CD4-positive, alpha-beta T cell (primary cell): ENCODE results near the gene ARF6. TPM values are rescaled to one million over a fixed set of nuclear protein-coding genes. Genes with fewer than 3 reads are reported as not detected.

ENCODE experiments used
- ATAC-seq: fragments of 200-7000 bp; cut with Tn5 transposase; one replicate; pipeline ENCODE4 v1.10.0; 2022; ENCODE audit warnings: mild to moderate bottlenecking; ENCODE audit not compliant: poor library complexity
- CTCF ChIA-PET: fragments of 350-600 bp; sonication (Branson Sonifier 250); formaldehyde crosslinking; loops from one replicate; lab custom pipeline; 2021; ENCODE audit warnings: antibody characterized with exemption, inconsistent platforms; lab: Charles Lee
- POLR2A ChIA-PET: fragments of 350-600 bp; sonication (Branson Sonifier 250); formaldehyde crosslinking; loops from one replicate; lab custom pipeline; 2021; ENCODE audit warnings: antibody characterized with exemption, inconsistent platforms; lab: Charles Lee
- DNase-seq, 14 experiments: peaks; one replicate each; pipeline ENCODE4 v3.0.0-alpha.2; 2013 to 2020; ENCODE audit warnings: mixed read lengths in 2 of 14
- H3K27ac ChIP-seq, 2 donors: one replicate each; pipeline versions ENCODE4 v1.5.1 to v1.7.0; 2013; ENCODE audit warnings: low read length in 2 of 2, low read depth in 1 of 2, mild to moderate bottlenecking in 1 of 2
- H3K27me3 ChIP-seq, 2 experiments: 1 replicate in 1 of 2; 2 replicates in 1 of 2; pipeline versions ENCODE4 v1.6.1 to v1.7.0; 2013; ENCODE audit warnings: low read length in 2 of 2, control low read depth in 1 of 2, mild to moderate bottlenecking in 1 of 2, moderate library complexity in 1 of 2; ENCODE audit not compliant: insufficient read depth in 2 of 2, control insufficient read depth in 1 of 2
- H3K36me3 ChIP-seq: one replicate; pipeline ENCODE4 v1.6.1; 2013; ENCODE audit warnings: low read length, control low read depth; ENCODE audit not compliant: insufficient read depth
- H3K4me1 ChIP-seq: one replicate; pipeline ENCODE4 v1.6.1; 2013; ENCODE audit warnings: low read length, control low read depth; ENCODE audit not compliant: insufficient read depth
- H3K4me3 ChIP-seq: one replicate; pipeline ENCODE4 v1.5.1; 2013; ENCODE audit warnings: mild to moderate bottlenecking, low read length, moderate library complexity
- H3K9me3 ChIP-seq, 2 experiments: 1 replicate in 1 of 2; 2 replicates in 1 of 2; pipeline versions ENCODE4 v1.6.1 to v1.7.0; 2013; ENCODE audit warnings: low read length in 2 of 2, mild to moderate bottlenecking in 2 of 2, control low read depth in 1 of 2, moderate library complexity in 1 of 2; ENCODE audit not compliant: control insufficient read depth in 1 of 2, insufficient read depth in 1 of 2
- H3K27ac Mint-ChIP-seq: one replicate; pipeline ENCODE4 v1.8.0; 2020; ENCODE audit warnings: mixed read lengths
- H3K27me3 Mint-ChIP-seq: one replicate; pipeline ENCODE4 v1.8.0; 2021; ENCODE audit warnings: mixed read lengths
- H3K36me3 Mint-ChIP-seq: one replicate; pipeline ENCODE4 v1.8.0; 2021; ENCODE audit warnings: low read depth, mixed read lengths
- H3K4me1 Mint-ChIP-seq: one replicate; pipeline ENCODE4 v1.8.0; 2021; ENCODE audit warnings: low read depth, mixed read lengths
- H3K4me3 Mint-ChIP-seq: one replicate; pipeline ENCODE4 v1.8.0; 2020; ENCODE audit warnings: mild to moderate bottlenecking, mixed read lengths
- H3K9me3 Mint-ChIP-seq: one replicate; pipeline ENCODE4 v1.8.0; 2020; ENCODE audit warnings: mixed read lengths
- intact Hi-C, 2 experiments: fragments of 100-400 bp; cut with DNase I in 1 of 2; cut with micrococcal nuclease in 1 of 2; formaldehyde crosslinking; loops; one replicate each; pipeline versions ENCODE4 v1.15.1 to v1.9.0; 2023 to 2025; cut with DNase I, micrococcal nuclease
- total RNA-seq, 174 experiments: library from RNA in 2 of 174; stranded (reverse) in 2 of 174; gene quantifications; one replicate each; pipeline ENCODE4 v1.2.3 and lab custom pipeline; 2021 to 2026
- TF ChIP-seq, protein P1 (sequence below): fragments of 200-600 bp; IDR thresholded peaks from one replicate; pipeline ENCODE4 v1.8.0; 2022; ENCODE audit warnings: antibody characterized with exemption, mild to moderate bottlenecking

The ARF6 gene
- total RNA-seq, 2 experiments from 2014 or later = 67.2 to 69.7 TPM

DNA sequence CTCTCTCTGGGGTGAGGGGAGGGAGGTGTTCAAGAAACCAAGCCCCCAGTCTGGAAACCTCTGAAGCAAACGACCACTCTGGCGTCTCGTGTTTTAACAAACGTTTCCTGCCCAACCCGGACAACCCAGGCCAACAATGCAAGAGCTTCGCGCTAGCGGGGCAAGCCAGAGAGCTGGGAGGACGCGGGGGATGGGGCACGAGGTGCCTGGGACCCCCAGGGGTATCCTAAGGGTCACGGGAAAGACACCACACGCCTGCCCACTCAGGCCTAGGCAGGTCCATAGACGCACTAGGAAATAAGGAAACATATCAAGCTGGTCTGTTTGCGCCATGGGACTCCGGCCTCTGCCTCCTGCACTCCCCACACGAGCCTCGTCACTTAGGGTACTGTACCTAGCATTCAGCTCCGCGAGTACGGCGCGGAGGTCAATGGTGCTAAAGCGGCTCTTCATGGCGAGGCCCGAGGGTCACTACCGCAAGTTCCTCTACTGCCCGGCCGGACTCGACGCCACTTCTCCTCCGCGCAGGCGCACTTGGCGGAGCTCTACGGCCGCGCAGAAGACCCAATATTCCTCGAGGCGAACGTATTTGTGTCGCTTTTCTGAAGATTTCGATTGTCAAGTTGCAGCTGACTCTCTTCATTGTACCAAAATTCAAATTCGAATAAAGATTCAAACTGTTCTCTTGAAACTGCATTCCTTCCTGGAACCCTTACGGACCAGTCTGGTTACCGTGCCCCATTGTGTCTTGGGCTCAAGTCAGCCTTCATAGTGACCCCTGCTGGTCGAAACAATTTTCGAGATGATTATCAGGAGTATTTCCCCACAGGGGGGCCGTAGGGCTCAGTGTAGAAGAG, 40.4 kb upstream of the ARF6 start, which contains the start of gene NEMF:
Gene NEMF, minus strand, starts transcription at position 488 of the 857 bp plus-strand sequence. Its CDS starts 35 bp downstream, at position 453.
- DNase-seq (peak; percentile 67 to 91 (median 72)), ATAC-seq (peak; percentile 75)
- H3K27ac ChIP-seq = peak within 1 kb of the TSS; percentile 64 to 80
- TF ChIP-seq, protein P1, sequence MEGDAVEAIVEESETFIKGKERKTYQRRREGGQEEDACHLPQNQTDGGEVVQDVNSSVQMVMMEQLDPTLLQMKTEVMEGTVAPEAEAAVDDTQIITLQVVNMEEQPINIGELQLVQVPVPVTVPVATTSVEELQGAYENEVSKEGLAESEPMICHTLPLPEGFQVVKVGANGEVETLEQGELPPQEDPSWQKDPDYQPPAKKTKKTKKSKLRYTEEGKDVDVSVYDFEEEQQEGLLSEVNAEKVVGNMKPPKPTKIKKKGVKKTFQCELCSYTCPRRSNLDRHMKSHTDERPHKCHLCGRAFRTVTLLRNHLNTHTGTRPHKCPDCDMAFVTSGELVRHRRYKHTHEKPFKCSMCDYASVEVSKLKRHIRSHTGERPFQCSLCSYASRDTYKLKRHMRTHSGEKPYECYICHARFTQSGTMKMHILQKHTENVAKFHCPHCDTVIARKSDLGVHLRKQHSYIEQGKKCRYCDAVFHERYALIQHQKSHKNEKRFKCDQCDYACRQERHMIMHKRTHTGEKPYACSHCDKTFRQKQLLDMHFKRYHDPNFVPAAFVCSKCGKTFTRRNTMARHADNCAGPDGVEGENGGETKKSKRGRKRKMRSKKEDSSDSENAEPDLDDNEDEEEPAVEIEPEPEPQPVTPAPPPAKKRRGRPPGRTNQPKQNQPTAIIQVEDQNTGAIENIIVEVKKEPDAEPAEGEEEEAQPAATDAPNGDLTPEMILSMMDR = peak; percentile 89
- no peaks in the 10 kb centered on the region for H3K9me3 ChIP-seq
- H3K27me3 ChIP-seq = no peaks in the 10 kb centered on the region
- no peaks in the 10 kb centered on the region for H3K27me3 Mint-ChIP-seq
- peaks cover 17% of the 10 kb centered on the region for H3K4me1 ChIP-seq
- intact Hi-C loops = loop anchor here (1.0 to 5.0 kb wide), 5 partner anchors 10 to 680 kb away; partner anchors contain the start of genes KLHDC2 (in 1 of the 2) and MAP4K5 (in 1 of the 2)
- peak within 1 kb of the TSS; percentile 97 for H3K4me3 ChIP-seq
- ChIA-PET POLR2A (interaction anchor here (0.7 to 4.3 kb wide), 39 partner anchors 10 to 978 kb away, joined by 3 to 220 read pairs (median 5); partner anchors contain the start of genes ARF6, DMAC2L, DNAAF2 and KLHDC1), CTCF (interaction anchor here (0.6 to 7.2 kb wide), 24 partner anchors 10 to 373 kb away, joined by 3 to 121 read pairs (median 4); partner anchors contain the start of genes DNAAF2 and VCPKMT)
- H3K4me3 Mint-ChIP-seq = peak within 1 kb of the TSS; percentile 99
- peaks cover 46% of the 10 kb centered on the region for H3K4me1 Mint-ChIP-seq
- peaks cover 28% of the 10 kb centered on the region for H3K36me3 ChIP-seq
- H3K9me3 Mint-ChIP-seq = no peaks in the 10 kb centered on the region
- peak within 1 kb of the TSS; percentile 91 for H3K27ac Mint-ChIP-seq
- H3K36me3 Mint-ChIP-seq = peaks cover 40% of the 10 kb centered on the region

DNA sequence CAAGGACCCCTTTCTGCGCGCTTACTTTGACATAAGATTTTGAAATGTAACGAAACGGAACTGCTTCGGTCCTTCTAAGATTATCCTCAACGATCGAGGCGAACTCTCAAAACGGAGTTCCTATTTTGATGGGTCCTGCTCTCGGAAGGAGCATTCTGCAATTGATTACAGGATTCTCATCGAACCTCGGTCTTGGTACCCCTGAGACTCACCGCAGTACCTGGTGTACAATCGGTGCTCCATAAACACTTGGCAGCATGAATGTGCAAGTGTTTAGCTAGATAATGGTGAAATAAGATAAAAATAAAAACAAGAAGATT, 39.8 kb upstream of the ARF6 start:
- Mint-ChIP-seq H3K9me3 (no peaks in the 10 kb centered on the region), H3K27ac (peak overlapping the region; percentile 91), H3K4me1 (peaks cover 46% of the 10 kb centered on the region), H3K36me3 (peaks cover 38% of the 10 kb centered on the region), H3K4me3 (peak overlapping the region; percentile 99), H3K27me3 (no peaks in the 10 kb centered on the region)
- TF ChIP-seq, protein P1 = no peak
- DNase-seq (no peak), ATAC-seq (peak; percentile 11)
- H3K27ac ChIP-seq = peak overlapping the region; percentile 64 to 80
- intact Hi-C loops = loop anchor here (1.0 to 5.0 kb wide), 5 partner anchors 9 to 679 kb away; partner anchors contain the start of genes KLHDC2 (in 1 of the 2) and MAP4K5 (in 1 of the 2)
- CTCF ChIA-PET = interaction anchor here (0.5 to 7.2 kb wide), 29 partner anchors 9 to 282 kb away, joined by 3 to 121 read pairs (median 5); partner anchors contain the start of genes DNAAF2, KLHDC2 and VCPKMT
- peak overlapping the region; percentile 97 for H3K4me3 ChIP-seq
- no peaks in the 10 kb centered on the region for H3K27me3 ChIP-seq
- no peaks in the 10 kb centered on the region for H3K9me3 ChIP-seq
- peaks cover 23% of the 10 kb centered on the region for H3K36me3 ChIP-seq
- H3K4me1 ChIP-seq = peaks cover 17% of the 10 kb centered on the region
- POLR2A ChIA-PET = interaction anchor here (0.7 to 4.3 kb wide), 27 partner anchors 10 to 978 kb away, joined by 3 to 220 read pairs (median 7); partner anchors contain the start of genes DNAAF2, KLHDC1, KLHDC2 and MGAT2
